Endothelial cell of umbilical vein (primary cell): ENCODE data around the gene NDUFS8. TPM values are rescaled to one million over a fixed set of nuclear protein-coding genes. Genes with fewer than 3 reads are reported as not detected.
A peak's percentile ranks its signal among the peaks of the same experiment; 100 is the strongest.

Source experiments
- BruUV-seq: library from RNA; stranded (reverse); fragments of 400-500 nt; replicated peaks from 2 replicates; lab custom pipeline; 2021; lab: Mats Ljungman, UMichigan
- CTCF ChIA-PET: fragments of 300-600, 350-600 bp; sonication (Branson Sonifier 250); formaldehyde crosslinking; loops from one replicate; lab custom pipeline; 2021; ENCODE audit warnings: antibody characterized with exemption, inconsistent platforms; lab: Charles Lee
- POLR2A ChIA-PET: fragments of 300-600, 350-600 bp; sonication (Branson Sonifier 250); formaldehyde crosslinking; loops from one replicate; lab custom pipeline; 2021; ENCODE audit warnings: antibody characterized with exemption, inconsistent platforms; lab: Charles Lee
- DNase-seq: peaks from one replicate; pipeline ENCODE4 v3.0.0-alpha.2; 2011; ENCODE audit warnings: low read depth, low spot score
- FAIRE-seq: peaks from 2 replicates; lab custom pipeline; 2011; peaks lifted over from hg19 to GRCh38; lab: Jason Lieb, UNC
- H2AFZ ChIP-seq: 2 replicates; pipeline ENCODE4 v1.6.0; 2012; ENCODE audit warnings: low read depth, low read length, control low read depth, inconsistent platforms
- H3K27ac ChIP-seq: 2 replicates; pipeline ENCODE4 v1.5.1; 2011; ENCODE audit warnings: low read depth, mild to moderate bottlenecking, control low read depth, low read length, moderate library complexity; ENCODE audit not compliant: insufficient read depth
- H3K27me3 ChIP-seq, 2 experiments: 2 replicates each; pipeline versions ENCODE4 v1.6.0 to v1.6.1; 2011; ENCODE audit warnings: low read length in 2 of 2, mixed read lengths in 1 of 2; ENCODE audit not compliant: control insufficient read depth in 2 of 2, insufficient read depth in 2 of 2
- H3K36me3 ChIP-seq, 2 experiments: 2 replicates in 1 of 2; 3 replicates in 1 of 2; pipeline ENCODE4 v1.5.1; 2011; ENCODE audit warnings: low read length in 2 of 2, mild to moderate bottlenecking in 1 of 2, moderate library complexity in 1 of 2; ENCODE audit not compliant: control insufficient read depth in 2 of 2, insufficient read depth in 2 of 2; ENCODE audit errors: extremely low read depth in 1 of 2
- H3K4me1 ChIP-seq: 3 replicates; pipeline ENCODE4 v1.5.1; 2011; ENCODE audit warnings: mild to moderate bottlenecking, low read length; ENCODE audit not compliant: control insufficient read depth, insufficient read depth; ENCODE audit errors: extremely low read depth
- H3K4me2 ChIP-seq: 2 replicates; pipeline ENCODE4 v1.6.1; 2011; ENCODE audit warnings: low read length, control low read depth, mixed read lengths; ENCODE audit not compliant: insufficient read depth
- H3K4me3 ChIP-seq, 3 experiments: fragments of 200-600 bp in 1 of 3; sonication (generic), shearing (Covaris generic) in 1 of 3; replicated peaks in 1 of 3; 2 replicates each; pipeline ENCODE4 v1.5.1; 2011 to 2016; ENCODE audit warnings: control low read depth in 3 of 3, low read length in 3 of 3, mild to moderate bottlenecking in 2 of 3, inconsistent platforms in 1 of 3, low read depth in 1 of 3, moderate library complexity in 1 of 3; ENCODE audit not compliant: insufficient read depth in 1 of 3
- H3K79me2 ChIP-seq: 2 replicates; pipeline ENCODE4 v1.6.0; 2012; ENCODE audit warnings: low read length, inconsistent platforms; ENCODE audit not compliant: control insufficient read depth, insufficient read depth
- H3K9ac ChIP-seq: replicated peaks from 2 replicates; pipeline ENCODE3; 2011; ENCODE audit warnings: low read length, control low read depth; ENCODE audit not compliant: insufficient read depth; ENCODE audit errors: extremely low read depth
- H3K9me1 ChIP-seq: replicated peaks from 3 replicates; pipeline ENCODE4 v1.6.0; 2011; ENCODE audit warnings: mild to moderate bottlenecking, low read length; ENCODE audit not compliant: control insufficient read depth, insufficient read depth; ENCODE audit errors: extremely low read depth
- H3K9me3 ChIP-seq: replicated peaks from 2 replicates; pipeline ENCODE4 v1.5.1; 2012; ENCODE audit warnings: low read length, inconsistent platforms; ENCODE audit not compliant: control insufficient read depth, insufficient read depth
- H4K20me1 ChIP-seq: replicated peaks from 2 replicates; pipeline ENCODE3; 2011; ENCODE audit warnings: mild to moderate bottlenecking, low read length; ENCODE audit not compliant: control insufficient read depth, insufficient read depth; ENCODE audit errors: extremely low read depth
- EZH2 ChIP-seq: IDR thresholded peaks from 2 replicates; pipeline ENCODE4 v1.6.1; 2012; ENCODE audit warnings: borderline replicate concordance, low read depth, mild to moderate bottlenecking, moderate library complexity, low read length, inconsistent platforms; ENCODE audit not compliant: severe bottlenecking
- FOS ChIP-seq: IDR thresholded peaks from 2 replicates; pipeline ENCODE4 v1.6.1; 2011; ENCODE audit warnings: mild to moderate bottlenecking, low read length, moderate library complexity, borderline replicate concordance; ENCODE audit not compliant: insufficient read depth
- GATA2 ChIP-seq: IDR thresholded peaks from 2 replicates; pipeline ENCODE4 v1.7.0; 2011; ENCODE audit warnings: low read depth, mild to moderate bottlenecking, moderate library complexity, mixed read lengths, low read length; ENCODE audit not compliant: insufficient read length, insufficient read depth
- POLR2A ChIP-seq: IDR thresholded peaks from 2 replicates; pipeline ENCODE4 v1.6.1; 2012; ENCODE audit warnings: low read depth, mild to moderate bottlenecking, control low read depth, low read length
- POLR2AphosphoS5 ChIP-seq: IDR thresholded peaks from 2 replicates; pipeline ENCODE4 v1.6.1; 2012; ENCODE audit warnings: low read depth, mild to moderate bottlenecking, control low read depth, low read length, moderate library complexity; ENCODE audit not compliant: insufficient read depth
- dilution Hi-C: fragments of 300-500 bp; cut with MboI; formaldehyde crosslinking; loops from one replicate; pipeline ENCODE4 v1.15.0; 2019; ENCODE audit warnings: low sequenced_read_pairs; ENCODE audit not compliant: extremely low pct_ligation_motif_present
- intact Hi-C: fragments of 100-400 bp; cut with micrococcal nuclease; formaldehyde crosslinking; loops from one replicate; pipeline ENCODE4 v1.10.0; 2022
- polyA plus RNA-seq, 4 experiments: library from polyadenylated mRNA; depleted of rRNA in 3 of 4; stranded (reverse) in 3 of 4; unstranded in 1 of 4; fragments of >200 nt; gene quantifications; 2 replicates each; pipeline versions ENCODE4 v1.2.1 to v1.2.3, GENCODE V29; 2011 to 2012; ENCODE audit warnings: missing spikeins in 1 of 4
- total RNA-seq: library from RNA; stranded (reverse); gene quantifications from 2 replicates; pipeline ENCODE4 v1.2.3, GENCODE V29; 2021
- TF ChIP-seq, protein P1 (sequence below): IDR thresholded peaks from 2 replicates; pipeline ENCODE4 v1.6.1; 2011; ENCODE audit not compliant: insufficient read depth, insufficient read length
- TF ChIP-seq, protein P2 (sequence below), 2 donors: IDR thresholded peaks; 1 replicate in 1 of 2; 2 replicates in 1 of 2; pipeline ENCODE4 v1.5.1; 2011; ENCODE audit warnings: low read length in 2 of 2, mild to moderate bottlenecking in 2 of 2, moderate library complexity in 2 of 2, control low read depth in 1 of 2, inconsistent platforms in 1 of 2, low read depth in 1 of 2; ENCODE audit not compliant: insufficient read depth in 1 of 2; ENCODE audit errors: extremely low read depth in 1 of 2

The NDUFS8 gene
- total and polyA plus RNA-seq, 2 donors (not counting 3 experiments of a cell fraction or from before 2014, with no cell fraction given): 166 to 170 TPM

DNA sequence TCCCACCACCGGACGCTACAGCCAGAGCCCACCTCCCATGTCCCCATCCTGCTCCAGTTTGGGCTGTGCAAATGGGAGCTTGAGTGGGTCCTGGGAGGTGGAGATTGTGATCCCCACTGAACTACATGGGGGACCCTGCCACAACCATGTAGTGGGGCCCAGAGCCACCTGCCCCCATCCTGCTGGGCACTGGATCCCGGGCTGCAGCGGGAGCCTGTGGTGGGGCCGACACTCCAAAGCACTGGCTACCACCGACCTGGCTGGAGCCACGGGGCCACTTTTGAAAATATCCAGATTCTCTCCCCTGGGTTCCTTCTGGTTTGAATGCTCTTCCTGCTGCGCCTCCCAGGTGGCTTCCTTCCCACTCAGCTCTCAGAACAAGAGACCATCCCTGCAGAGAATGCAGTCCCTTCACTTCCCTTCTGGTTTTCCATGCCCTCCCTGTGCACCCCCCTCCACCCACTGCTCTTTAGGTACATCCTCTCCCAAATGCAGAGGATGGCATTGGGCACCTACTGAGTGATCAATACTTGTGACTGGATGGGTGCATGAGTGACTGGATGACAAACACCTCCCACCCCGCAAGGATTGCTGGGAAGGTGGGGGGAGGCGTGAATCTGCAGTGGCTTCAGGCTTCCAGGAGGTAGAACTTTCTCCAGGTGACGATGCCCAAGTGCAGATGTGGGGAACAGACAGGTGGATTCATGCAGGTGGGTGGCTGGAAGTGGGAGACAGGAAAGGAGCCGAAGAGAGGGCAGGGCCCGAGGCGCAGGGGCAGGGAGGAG is 25.7 kb upstream of the NDUFS8 start:
- POLR2A ChIA-PET: no interaction called here
- FAIRE-seq: no peak
- CTCF ChIA-PET: no interaction called here
- no peaks in the 10 kb centered on the region for H3K36me3 ChIP-seq
- no peaks in the 10 kb centered on the region for H3K27me3 ChIP-seq
- H3K79me2 ChIP-seq: no peaks in the 10 kb centered on the region
- peak overlapping the region; percentile 65 for H3K4me2 ChIP-seq
- no peak for DNase-seq
- no TSS peak for BruUV-seq
- no peaks in the 10 kb centered on the region for H3K9me1 ChIP-seq
- H3K9ac ChIP-seq: no peak overlapping the region
- intact Hi-C loops: no loop called here
- no peaks in the 10 kb centered on the region for H4K20me1 ChIP-seq
- no peak overlapping the region for H3K27ac ChIP-seq
- no peak overlapping the region for H3K4me3 ChIP-seq
- peaks cover 3% of the 10 kb centered on the region for H3K4me1 ChIP-seq
- no peak overlapping the region for H2AFZ ChIP-seq
- H3K9me3 ChIP-seq: no peaks in the 10 kb centered on the region
- TF ChIP-seq, protein P1, sequence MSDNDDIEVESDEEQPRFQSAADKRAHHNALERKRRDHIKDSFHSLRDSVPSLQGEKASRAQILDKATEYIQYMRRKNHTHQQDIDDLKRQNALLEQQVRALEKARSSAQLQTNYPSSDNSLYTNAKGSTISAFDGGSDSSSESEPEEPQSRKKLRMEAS: no peak
- no peak for TF ChIP-seq GATA2
- dilution Hi-C loops: no loop called here

DNA sequence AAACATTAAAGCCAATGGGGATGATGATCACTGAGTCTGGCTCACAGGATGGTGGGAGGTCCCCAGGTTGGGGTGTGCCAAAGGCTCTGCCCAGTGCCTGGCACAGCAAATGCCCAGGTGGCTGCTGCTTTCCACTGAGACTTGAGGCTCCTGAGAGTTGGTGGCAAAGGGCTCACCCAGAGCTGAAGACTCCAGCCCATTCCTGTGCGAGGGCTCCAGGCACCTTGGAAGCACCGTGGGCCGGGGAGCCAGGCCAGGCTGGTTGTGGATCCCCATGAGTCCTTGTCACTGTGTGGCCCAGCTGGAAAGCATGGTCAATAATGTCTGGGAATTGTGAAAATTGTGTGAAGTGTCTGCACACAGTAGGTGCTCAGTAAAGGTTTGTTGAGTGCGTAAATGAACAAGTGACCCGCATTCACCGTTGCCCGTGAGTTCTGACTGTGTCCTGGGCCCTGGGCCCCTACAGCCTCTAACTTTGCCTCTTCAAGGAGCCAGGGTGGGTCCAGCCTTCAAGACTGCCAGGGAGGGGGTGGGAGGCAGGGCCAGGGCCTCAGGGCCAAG is 23.8 kb upstream of the NDUFS8 start:
- no peak overlapping the region for H3K27ac ChIP-seq
- no peaks in the 10 kb centered on the region for H3K79me2 ChIP-seq
- H3K36me3 ChIP-seq: no peaks in the 10 kb centered on the region
- no peak overlapping the region for H2AFZ ChIP-seq
- no peaks in the 10 kb centered on the region for H3K9me3 ChIP-seq
- ChIA-PET POLR2A (no interaction called here), CTCF (interaction anchor here (1.3 kb wide), 1 partner anchor 51 kb away, joined by 5 read pairs; no protein-coding TSS in a partner anchor)
- no peak overlapping the region for H3K4me2 ChIP-seq
- no peak overlapping the region for H3K9ac ChIP-seq
- H3K27me3 ChIP-seq: no peaks in the 10 kb centered on the region
- DNase-seq (no peak), FAIRE-seq (no peak)
- intact Hi-C loops (no loop called here), dilution Hi-C loops (no loop called here)
- BruUV-seq: no TSS peak
- H3K9me1 ChIP-seq: no peaks in the 10 kb centered on the region
- TF ChIP-seq EZH2 (no peak), POLR2AphosphoS5 (no peak), GATA2 (no peak), POLR2A (no peak), FOS (no peak)
- TF ChIP-seq, protein P1: no peak
- TF ChIP-seq, protein P2, sequence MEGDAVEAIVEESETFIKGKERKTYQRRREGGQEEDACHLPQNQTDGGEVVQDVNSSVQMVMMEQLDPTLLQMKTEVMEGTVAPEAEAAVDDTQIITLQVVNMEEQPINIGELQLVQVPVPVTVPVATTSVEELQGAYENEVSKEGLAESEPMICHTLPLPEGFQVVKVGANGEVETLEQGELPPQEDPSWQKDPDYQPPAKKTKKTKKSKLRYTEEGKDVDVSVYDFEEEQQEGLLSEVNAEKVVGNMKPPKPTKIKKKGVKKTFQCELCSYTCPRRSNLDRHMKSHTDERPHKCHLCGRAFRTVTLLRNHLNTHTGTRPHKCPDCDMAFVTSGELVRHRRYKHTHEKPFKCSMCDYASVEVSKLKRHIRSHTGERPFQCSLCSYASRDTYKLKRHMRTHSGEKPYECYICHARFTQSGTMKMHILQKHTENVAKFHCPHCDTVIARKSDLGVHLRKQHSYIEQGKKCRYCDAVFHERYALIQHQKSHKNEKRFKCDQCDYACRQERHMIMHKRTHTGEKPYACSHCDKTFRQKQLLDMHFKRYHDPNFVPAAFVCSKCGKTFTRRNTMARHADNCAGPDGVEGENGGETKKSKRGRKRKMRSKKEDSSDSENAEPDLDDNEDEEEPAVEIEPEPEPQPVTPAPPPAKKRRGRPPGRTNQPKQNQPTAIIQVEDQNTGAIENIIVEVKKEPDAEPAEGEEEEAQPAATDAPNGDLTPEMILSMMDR (IDR thresholded peaks at IDR 0.05; ENCODE audit: extremely low read depth in 1 of 2, insufficient read depth in 1 of 2, low read depth in 1 of 2, low read length in 2 of 2): no peak
- peaks cover 7% of the 10 kb centered on the region for H3K4me1 ChIP-seq
- H4K20me1 ChIP-seq: no peaks in the 10 kb centered on the region
- no peak overlapping the region for H3K4me3 ChIP-seq
